GM21360 (cell line): Measurements from ENCODE around the gene CMTM4.
A peak's percentile ranks its signal among the peaks of the same experiment; 100 is the strongest.

Source experiments
- ATAC-seq: cut with Tn5 transposase; IDR thresholded peaks from one replicate; pipeline ENCODE4 v1.9.1; 2021; ENCODE audit warnings: mild to moderate bottlenecking, moderate library complexity; ENCODE audit not compliant: unreplicated experiment

The CMTM4 gene

GRCh38 chr16:66696669-66697630 is at the start of gene CMTM4:
TSS of gene CMTM4 (minus strand) at chr16:66696743. CDS start at chr16:66696525, 218 bp downstream.
- peak; percentile 80 for ATAC-seq

- ATAC-seq = no peak
Observed at GRCh38 chr16:66746048-66746447, 49.5 kb upstream of the CMTM4 start.

DNA sequence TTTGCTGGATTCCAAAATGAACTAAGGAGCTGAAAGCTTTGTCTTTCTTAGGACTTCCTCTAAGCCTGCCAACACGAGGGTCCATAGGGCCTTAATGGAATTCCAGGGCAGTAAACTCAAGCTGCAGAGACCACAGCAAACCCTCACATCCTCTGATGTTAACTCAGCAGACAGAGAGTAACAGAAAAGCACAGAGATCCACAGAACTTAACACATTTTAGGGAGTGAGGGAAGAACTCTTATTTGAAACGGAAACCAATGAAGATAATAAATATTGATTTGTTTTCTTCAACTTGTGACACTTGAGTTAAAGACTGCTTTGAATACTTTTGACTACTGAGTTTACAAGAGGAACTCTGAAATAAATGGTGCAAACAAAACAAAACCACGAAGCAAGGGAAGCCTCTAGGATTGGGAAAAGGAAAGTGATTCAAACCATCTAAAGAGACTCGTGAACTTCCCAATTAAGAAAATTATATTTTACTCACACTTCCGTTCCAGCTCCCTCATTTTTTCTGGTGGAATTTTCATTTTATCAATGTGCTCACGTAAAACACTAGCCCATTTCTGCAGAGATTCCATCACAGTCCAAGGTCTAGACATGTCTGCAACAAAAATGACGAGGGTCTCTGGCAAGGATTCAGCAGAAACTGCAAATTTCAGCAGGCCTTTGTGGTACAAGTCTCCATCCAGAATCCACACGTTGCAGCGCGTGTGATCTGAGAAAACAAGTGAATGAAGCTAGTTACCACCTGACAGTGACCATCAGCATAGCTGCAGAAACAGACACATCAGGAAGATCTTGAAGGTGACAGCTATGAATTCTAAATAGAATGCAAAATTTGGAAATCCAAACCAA is 45.6 kb upstream of the CMTM4 start:
- no peak for ATAC-seq

DNA sequence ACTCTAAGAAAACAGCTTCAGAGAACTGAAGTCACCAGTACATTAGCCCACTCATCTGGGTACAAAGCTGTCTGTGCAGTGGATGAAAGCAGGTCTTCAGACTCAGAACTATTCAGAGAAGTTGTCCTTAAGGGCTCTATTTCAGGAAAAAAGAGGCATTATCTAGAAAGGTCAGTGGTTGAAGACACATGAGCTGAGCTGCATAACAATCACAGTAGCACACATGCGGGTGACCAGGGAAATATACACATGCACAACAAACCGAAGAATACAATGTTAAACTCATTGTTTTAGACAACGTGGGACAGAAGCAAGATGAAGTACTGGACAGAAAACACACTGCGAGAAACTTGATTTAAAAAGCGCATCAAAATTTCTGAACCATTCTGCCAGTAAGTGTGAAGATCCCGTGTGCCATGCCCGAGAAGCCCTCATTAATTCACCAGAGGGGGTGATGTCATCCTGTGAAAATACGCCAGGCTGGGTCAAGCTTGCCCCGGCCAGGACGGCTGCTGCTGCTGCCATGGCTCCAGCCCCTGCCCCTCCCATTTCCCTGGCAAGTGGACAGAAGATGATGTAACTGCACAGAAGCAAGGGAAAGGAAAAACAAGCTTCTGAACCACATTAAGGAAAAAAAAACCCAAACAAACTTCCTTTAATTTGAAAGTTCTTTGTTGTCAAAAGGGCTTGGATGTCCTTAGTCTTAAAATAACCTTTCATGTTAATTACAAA is 44.8 kb upstream of the CMTM4 start:
- no peak for ATAC-seq

GRCh38 chr16:66740533-66740932 is 44.0 kb upstream of the CMTM4 start:
- no peak for ATAC-seq

DNA sequence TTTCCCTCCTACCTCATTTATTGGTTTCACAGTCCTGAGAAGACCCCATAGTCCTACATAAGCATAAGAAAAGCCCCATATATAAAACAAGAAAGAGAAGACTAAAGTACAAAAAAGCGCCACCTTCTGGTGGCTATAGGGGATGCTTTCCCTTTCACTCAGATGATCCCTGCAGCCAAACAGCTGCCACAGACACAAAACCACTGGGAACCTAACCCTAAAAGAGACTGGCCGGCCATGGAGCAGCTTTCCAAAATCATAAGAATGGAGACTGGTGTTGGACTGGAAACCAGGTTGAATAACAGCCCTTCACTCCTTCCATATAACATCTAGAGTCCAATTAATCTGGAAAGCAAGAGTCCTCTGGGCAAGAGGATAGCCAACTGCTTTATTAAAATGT is 43.5 kb upstream of the CMTM4 start:
- no peak for ATAC-seq

GRCh38 chr16:66735891-66736290 is 39.3 kb upstream of the CMTM4 start:
- ATAC-seq = no peak

DNA sequence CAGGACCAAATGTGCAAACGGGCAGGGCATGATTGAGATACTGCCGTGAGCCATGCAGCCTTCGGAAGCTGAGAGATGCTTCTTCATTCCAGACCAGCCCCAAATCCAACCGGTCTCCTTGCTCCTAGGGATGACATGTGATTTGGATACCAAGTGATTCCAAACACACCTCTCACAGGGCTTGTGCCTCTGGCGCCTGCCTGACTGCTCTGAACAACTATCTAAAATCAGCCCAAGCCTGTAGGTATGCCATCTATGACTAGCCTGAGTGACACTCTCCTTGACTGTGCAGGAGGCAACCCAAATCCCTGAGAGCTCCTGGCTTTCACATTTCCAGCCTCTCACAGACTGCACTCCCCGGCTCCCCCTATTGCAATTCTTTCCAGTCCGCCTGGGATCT is 34.6 kb upstream of the CMTM4 start:
- no peak for ATAC-seq

- ATAC-seq = no peak
Observed at GRCh38 chr16:66728804-66729203, 32.3 kb upstream of the CMTM4 start.

DNA sequence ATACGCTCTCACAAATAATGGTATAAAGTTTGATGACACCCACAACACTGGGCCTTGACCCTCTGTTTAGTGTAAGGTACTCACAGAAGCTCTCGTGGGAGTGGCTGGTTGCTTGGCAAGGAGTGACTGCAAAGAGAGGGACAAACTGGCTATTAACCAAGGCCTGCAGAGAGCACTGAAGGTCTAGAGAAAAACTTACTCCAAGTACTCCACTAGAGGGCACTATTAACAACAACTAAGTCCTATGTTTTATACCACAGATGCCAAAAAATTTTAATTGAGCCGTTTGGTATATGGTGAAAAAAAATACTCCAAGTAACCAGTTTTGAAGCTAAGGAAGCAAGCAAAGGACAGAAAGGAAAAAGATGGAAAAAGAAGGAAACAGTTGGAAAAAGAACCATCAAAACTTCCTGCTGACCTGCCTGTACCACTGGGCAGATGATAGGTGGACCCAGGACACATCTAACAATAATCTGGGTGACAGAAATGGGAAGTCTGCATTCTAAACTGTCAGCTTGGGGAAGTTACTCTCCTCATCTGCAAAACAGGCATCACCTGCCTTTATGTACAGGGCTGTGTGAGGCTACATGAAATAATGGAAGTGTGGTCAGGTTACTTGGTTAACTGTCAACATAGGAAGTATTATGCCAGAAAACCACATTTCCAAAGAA is 31.7 kb upstream of the CMTM4 start:
- no peak for ATAC-seq

DNA sequence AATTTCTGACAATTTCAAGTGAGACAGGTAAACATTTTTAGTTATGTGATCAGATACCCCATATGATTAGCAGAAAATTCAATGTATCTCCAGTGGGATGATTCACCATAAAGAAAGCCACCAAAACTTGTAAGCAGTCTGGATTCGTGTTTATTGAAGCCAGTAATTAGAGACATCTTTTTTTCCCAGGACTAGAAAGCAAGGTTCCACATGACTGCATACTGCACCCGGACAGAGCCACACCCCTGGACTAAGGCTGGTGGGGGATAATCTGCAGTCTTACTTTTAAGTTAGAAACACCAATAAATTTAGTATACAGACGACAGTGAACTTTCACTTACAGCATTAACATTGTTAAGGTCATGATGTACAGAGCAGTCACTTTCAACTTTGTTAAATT is 24.2 kb upstream of the CMTM4 start:
- no peak for ATAC-seq

GRCh38 chr16:66719246-66719645 is 22.7 kb upstream of the CMTM4 start:
- no peak for ATAC-seq

DNA sequence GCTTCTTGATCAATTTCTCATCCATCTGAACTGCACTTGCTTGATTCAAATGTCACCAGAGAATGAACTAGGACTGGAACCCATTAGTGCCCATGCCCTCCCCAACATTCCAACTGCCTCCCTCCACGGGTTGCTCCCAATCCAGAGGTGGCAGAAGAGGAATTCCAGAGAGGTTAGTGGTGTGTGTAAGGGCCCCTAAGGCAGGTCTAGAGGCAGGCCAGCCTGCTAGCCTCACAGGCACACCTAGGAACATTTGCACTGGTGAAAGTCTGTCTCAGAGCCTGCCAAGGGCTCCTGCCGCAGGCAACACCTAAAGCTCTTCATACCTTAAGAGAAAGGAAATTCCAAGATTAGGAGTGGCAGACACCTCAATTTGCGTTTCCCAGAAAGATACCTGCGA is 21.2 kb upstream of the CMTM4 start:
- no peak for ATAC-seq

GRCh38 chr16:66717112-66717675 is 20.7 kb upstream of the CMTM4 start:
- ATAC-seq = no peak

- ATAC-seq = no peak
Observed at GRCh38 chr16:66714654-66715307, 18.2 kb upstream of the CMTM4 start.

- ATAC-seq = no peak
Observed at GRCh38 chr16:66714062-66714461, 17.5 kb upstream of the CMTM4 start.

- ATAC-seq = no peak
Observed at GRCh38 chr16:66713076-66713475, 16.5 kb upstream of the CMTM4 start.

DNA sequence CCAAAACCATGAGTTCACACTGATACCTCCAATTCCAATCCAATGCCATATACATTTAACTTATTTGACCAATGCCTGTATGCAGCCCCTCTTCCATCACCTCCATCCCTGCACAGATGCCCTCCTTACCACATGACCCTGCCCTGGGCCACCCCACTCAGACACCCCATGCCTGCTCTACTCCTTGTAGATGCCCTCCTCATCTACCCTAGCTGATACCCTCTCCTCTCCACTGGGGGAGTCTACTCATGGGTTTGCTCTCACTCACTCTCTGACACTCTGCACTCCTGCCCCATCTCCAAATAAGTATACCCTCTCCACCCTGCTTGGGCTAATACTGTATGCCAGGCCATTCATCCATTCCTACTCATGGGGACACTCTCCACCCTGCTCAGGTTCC is 16.0 kb upstream of the CMTM4 start:
- no peak for ATAC-seq

DNA sequence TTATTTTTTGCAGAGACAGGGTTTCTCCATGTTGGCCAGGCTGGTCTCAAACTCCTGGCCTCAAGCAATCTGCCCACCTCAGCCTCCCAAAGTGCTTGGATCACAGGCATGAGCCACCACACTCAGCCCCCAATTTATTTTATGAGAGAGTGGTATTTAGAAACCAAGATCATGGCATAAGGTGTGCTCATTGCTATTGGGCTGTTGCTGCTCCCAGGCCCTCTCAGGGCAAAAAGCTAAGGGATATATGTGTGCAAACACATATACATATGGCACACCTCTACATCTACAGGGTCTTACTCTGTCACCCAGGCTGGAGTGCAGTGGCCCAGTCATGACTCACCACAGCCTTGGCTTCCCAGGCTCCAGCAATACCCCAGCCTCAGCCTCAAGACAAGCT is 15.0 kb upstream of the CMTM4 start:
- ATAC-seq = no peak

DNA sequence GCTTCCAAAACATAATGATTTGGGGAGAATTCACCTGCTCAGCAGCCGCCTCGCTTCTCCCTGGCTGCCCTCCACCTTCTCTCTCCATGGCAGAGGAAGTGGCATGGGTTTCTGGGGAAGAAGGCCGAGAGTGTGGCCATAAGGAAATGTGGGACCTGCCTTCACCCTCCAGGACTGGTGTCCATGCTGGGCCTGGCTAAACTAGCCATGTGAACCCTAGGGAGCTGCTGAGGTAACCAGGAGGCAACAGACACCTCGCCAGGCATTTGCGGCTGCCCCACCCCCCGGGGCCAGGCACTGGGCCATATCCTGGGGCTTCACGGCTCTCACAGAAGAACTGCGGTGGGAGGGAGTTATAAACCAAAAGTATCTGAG is 9.9 kb upstream of the CMTM4 start:
- no peak for ATAC-seq
